ENCODE results near the gene ENSA.
"Not testable (repeated sequence)": the region's sequence is repeated elsewhere in the genome, so short reads cannot be mapped to it uniquely, and the experiment has no call there.

Gene ENSA

GRCh38 chr1:150606463-150607142 lies 22.8 kb downstream of the ENSA start:
- H3K27me3 ChIP-seq (ENCODE audit: low read length) = no peaks in the 10 kb centered on the region
- H3K9me3 ChIP-seq (ENCODE audit: insufficient read depth, low read length) = no peaks in the 10 kb centered on the region
- H3F3A ChIP-seq (ENCODE audit: insufficient read depth) = peaks cover 10% of the 10 kb centered on the region
- no peak overlapping the region for H3K27ac ChIP-seq (ENCODE audit: low read depth, low read length)
- H3K9me2 ChIP-seq (replicated peaks; ENCODE audit: insufficient read depth, low read length) = no peaks in the 10 kb centered on the region
- TF ChIP-seq EZH2phosphoT487 (conservative IDR thresholded peaks at IDR 0.05; ENCODE audit: low read length) = no peak
- TF ChIP-seq CTCF (IDR thresholded peaks at IDR 0.05; ENCODE audit: insufficient read depth, low read length, poor library complexity, severe bottlenecking) = no peak
- H3K4me2 ChIP-seq (ENCODE audit: low read depth, low read length, poor library complexity, severe bottlenecking) = no peak overlapping the region
- H3K4me3 ChIP-seq (ENCODE audit: insufficient read depth, low read length, poor library complexity, severe bottlenecking) = no peak overlapping the region
- no peaks in the 10 kb centered on the region for H3K79me2 ChIP-seq (ENCODE audit: insufficient read depth, low read length)
- no peak overlapping the region for H3K9ac ChIP-seq (ENCODE audit: low read length)
- H2AFZ ChIP-seq (ENCODE audit: low read depth, low read length, severe bottlenecking) = no peak overlapping the region
- H3K36me3 ChIP-seq (ENCODE audit: low read length) = no peaks in the 10 kb centered on the region
- H4K20me1 ChIP-seq (ENCODE audit: low read depth, low read length) = no peaks in the 10 kb centered on the region

- H3K4me2 ChIP-seq (ENCODE audit: low read depth, low read length, poor library complexity, severe bottlenecking); H3K27ac ChIP-seq (ENCODE audit: low read depth, low read length); H3K36me3 ChIP-seq (ENCODE audit: low read length); H3K27me3 ChIP-seq (ENCODE audit: low read length); H3K79me2 ChIP-seq (ENCODE audit: insufficient read depth, low read length); H4K20me1 ChIP-seq (ENCODE audit: low read depth, low read length); H3K4me3 ChIP-seq (ENCODE audit: insufficient read depth, low read length, poor library complexity, severe bottlenecking); H3K9ac ChIP-seq (ENCODE audit: low read length); H3K9me2 ChIP-seq (replicated peaks; ENCODE audit: insufficient read depth, low read length); H3K9me3 ChIP-seq (ENCODE audit: insufficient read depth, low read length); H2AFZ ChIP-seq (ENCODE audit: low read depth, low read length, severe bottlenecking); H3F3A ChIP-seq (ENCODE audit: insufficient read depth): not testable (repeated sequence)
These were observed 24.0 kb downstream of the ENSA start for GRCh38 chr1:150605451-150605731.

- H3K27me3 ChIP-seq (ENCODE audit: low read length) = no peaks in the 10 kb centered on the region
- H4K20me1 ChIP-seq (ENCODE audit: low read depth, low read length) = no peaks in the 10 kb centered on the region
- H3K9me2 ChIP-seq (replicated peaks; ENCODE audit: insufficient read depth, low read length) = no peaks in the 10 kb centered on the region
- H3K9ac ChIP-seq (ENCODE audit: low read length) = no peak overlapping the region
- no peaks in the 10 kb centered on the region for H3K79me2 ChIP-seq (ENCODE audit: insufficient read depth, low read length)
- H3K4me2 ChIP-seq (ENCODE audit: low read depth, low read length, poor library complexity, severe bottlenecking) = no peak overlapping the region
- no peaks in the 10 kb centered on the region for H3K36me3 ChIP-seq (ENCODE audit: low read length)
- no peak overlapping the region for H2AFZ ChIP-seq (ENCODE audit: low read depth, low read length, severe bottlenecking)
- H3K27ac ChIP-seq (ENCODE audit: low read depth, low read length) = no peak overlapping the region
- H3F3A ChIP-seq (ENCODE audit: insufficient read depth) = peaks cover 4% of the 10 kb centered on the region; the same call in 1 of the 2 replicates
- H3K4me3 ChIP-seq (ENCODE audit: insufficient read depth, low read length, poor library complexity, severe bottlenecking) = no peak overlapping the region
- no peaks in the 10 kb centered on the region for H3K9me3 ChIP-seq (ENCODE audit: insufficient read depth, low read length)
- TF ChIP-seq CTCF (IDR thresholded peaks at IDR 0.05; ENCODE audit: insufficient read depth, low read length, poor library complexity, severe bottlenecking) (no peak), EZH2phosphoT487 (conservative IDR thresholded peaks at IDR 0.05; ENCODE audit: low read length) (no peak)
These were observed 25.2 kb downstream of the ENSA start for GRCh38 chr1:150604226-150604588.

- no peaks in the 10 kb centered on the region for H3K79me2 ChIP-seq (ENCODE audit: insufficient read depth, low read length)
- peaks cover 4% of the 10 kb centered on the region; the same call in 1 of the 2 replicates for H3F3A ChIP-seq (ENCODE audit: insufficient read depth)
- no peak for TF ChIP-seq EZH2phosphoT487 (conservative IDR thresholded peaks at IDR 0.05; ENCODE audit: low read length)
- no peak for TF ChIP-seq CTCF (IDR thresholded peaks at IDR 0.05; ENCODE audit: insufficient read depth, low read length, poor library complexity, severe bottlenecking)
- no peak overlapping the region for H3K9ac ChIP-seq (ENCODE audit: low read length)
- no peaks in the 10 kb centered on the region for H3K27me3 ChIP-seq (ENCODE audit: low read length)
- no peaks in the 10 kb centered on the region for H3K36me3 ChIP-seq (ENCODE audit: low read length)
- H2AFZ ChIP-seq (ENCODE audit: low read depth, low read length, severe bottlenecking) = no peak overlapping the region
- H4K20me1 ChIP-seq (ENCODE audit: low read depth, low read length) = no peaks in the 10 kb centered on the region
- H3K27ac ChIP-seq (ENCODE audit: low read depth, low read length) = no peak overlapping the region
- no peak overlapping the region for H3K4me2 ChIP-seq (ENCODE audit: low read depth, low read length, poor library complexity, severe bottlenecking)
- no peak overlapping the region for H3K4me3 ChIP-seq (ENCODE audit: insufficient read depth, low read length, poor library complexity, severe bottlenecking)
- H3K9me3 ChIP-seq (ENCODE audit: insufficient read depth, low read length) = no peaks in the 10 kb centered on the region
- H3K9me2 ChIP-seq (replicated peaks; ENCODE audit: insufficient read depth, low read length) = no peaks in the 10 kb centered on the region
These were observed 25.7 kb downstream of the ENSA start for GRCh38 chr1:150603711-150604110.

- not testable (repeated sequence) for H3K9me3 ChIP-seq (ENCODE audit: insufficient read depth, low read length); H3K27ac ChIP-seq (ENCODE audit: low read depth, low read length); H3K79me2 ChIP-seq (ENCODE audit: insufficient read depth, low read length); H3F3A ChIP-seq (ENCODE audit: insufficient read depth); H3K36me3 ChIP-seq (ENCODE audit: low read length); H3K27me3 ChIP-seq (ENCODE audit: low read length); H3K4me3 ChIP-seq (ENCODE audit: insufficient read depth, low read length, poor library complexity, severe bottlenecking); H3K4me2 ChIP-seq (ENCODE audit: low read depth, low read length, poor library complexity, severe bottlenecking); H2AFZ ChIP-seq (ENCODE audit: low read depth, low read length, severe bottlenecking); H3K9ac ChIP-seq (ENCODE audit: low read length); H4K20me1 ChIP-seq (ENCODE audit: low read depth, low read length); H3K9me2 ChIP-seq (replicated peaks; ENCODE audit: insufficient read depth, low read length)
These were observed 27.0 kb downstream of the ENSA start for GRCh38 chr1:150602372-150602771.
